GM18873 (cell line): Measurements from ENCODE around the gene INPP5A.

Source experiments
- ATAC-seq: cut with Tn5 transposase; IDR thresholded peaks from one replicate; pipeline ENCODE4 v1.9.1; 2021; ENCODE audit warnings: mild to moderate bottlenecking, moderate library complexity, moderate number of reproducible peaks; ENCODE audit not compliant: unreplicated experiment, low FRiP score

Gene INPP5A

GRCh38 chr10:132534391-132535064 lies 3.1 kb upstream of the INPP5A start:
- no peak for ATAC-seq

- no peak for ATAC-seq
These were observed 2.4 kb upstream of the INPP5A start for GRCh38 chr10:132535065-132535651.

GRCh38 chr10:132536241-132536876 lies 1.2 kb upstream of the INPP5A start:
- ATAC-seq = no peak

- ATAC-seq = peak; percentile 85
These were observed 507 bp upstream of the INPP5A start for GRCh38 chr10:132536877-132537683.

- ATAC-seq = no peak
These were observed 623 bp downstream of the INPP5A start for GRCh38 chr10:132538031-132538789.

GRCh38 chr10:132538790-132539421 lies 1.3 kb downstream of the INPP5A start:
- ATAC-seq = no peak

GRCh38 chr10:132539431-132539839 lies 1.8 kb downstream of the INPP5A start:
- ATAC-seq = no peak

GRCh38 chr10:132539894-132540293 lies 2.3 kb downstream of the INPP5A start:
- ATAC-seq = no peak

- ATAC-seq = no peak
These were observed 2.9 kb downstream of the INPP5A start for GRCh38 chr10:132540456-132540855.

- no peak for ATAC-seq
These were observed 3.5 kb downstream of the INPP5A start for GRCh38 chr10:132541129-132541528.

GRCh38 chr10:132541601-132542011 lies 4.0 kb downstream of the INPP5A start:
- ATAC-seq = no peak

GRCh38 chr10:132542086-132542775 lies 4.6 kb downstream of the INPP5A start:
- ATAC-seq = no peak

- ATAC-seq = no peak
These were observed 5.2 kb downstream of the INPP5A start for GRCh38 chr10:132542819-132543218.

GRCh38 chr10:132543916-132544743 lies 6.5 kb downstream of the INPP5A start:
- no peak for ATAC-seq

GRCh38 chr10:132544744-132545658 lies 7.4 kb downstream of the INPP5A start:
- no peak for ATAC-seq

GRCh38 chr10:132545659-132546367 lies 8.2 kb downstream of the INPP5A start:
- no peak for ATAC-seq
